GM19043 (cell line): ENCODE results near the gene CYTH2.
"Not testable (repeated sequence)": the region's sequence is repeated elsewhere in the genome, so short reads cannot be mapped to it uniquely, and the experiment has no call there.

Experiments used
- ATAC-seq: cut with Tn5 transposase; IDR thresholded peaks from one replicate; pipeline ENCODE4 v1.9.1; 2021; ENCODE audit warnings: low read depth; ENCODE audit not compliant: unreplicated experiment

The CYTH2 gene

DNA sequence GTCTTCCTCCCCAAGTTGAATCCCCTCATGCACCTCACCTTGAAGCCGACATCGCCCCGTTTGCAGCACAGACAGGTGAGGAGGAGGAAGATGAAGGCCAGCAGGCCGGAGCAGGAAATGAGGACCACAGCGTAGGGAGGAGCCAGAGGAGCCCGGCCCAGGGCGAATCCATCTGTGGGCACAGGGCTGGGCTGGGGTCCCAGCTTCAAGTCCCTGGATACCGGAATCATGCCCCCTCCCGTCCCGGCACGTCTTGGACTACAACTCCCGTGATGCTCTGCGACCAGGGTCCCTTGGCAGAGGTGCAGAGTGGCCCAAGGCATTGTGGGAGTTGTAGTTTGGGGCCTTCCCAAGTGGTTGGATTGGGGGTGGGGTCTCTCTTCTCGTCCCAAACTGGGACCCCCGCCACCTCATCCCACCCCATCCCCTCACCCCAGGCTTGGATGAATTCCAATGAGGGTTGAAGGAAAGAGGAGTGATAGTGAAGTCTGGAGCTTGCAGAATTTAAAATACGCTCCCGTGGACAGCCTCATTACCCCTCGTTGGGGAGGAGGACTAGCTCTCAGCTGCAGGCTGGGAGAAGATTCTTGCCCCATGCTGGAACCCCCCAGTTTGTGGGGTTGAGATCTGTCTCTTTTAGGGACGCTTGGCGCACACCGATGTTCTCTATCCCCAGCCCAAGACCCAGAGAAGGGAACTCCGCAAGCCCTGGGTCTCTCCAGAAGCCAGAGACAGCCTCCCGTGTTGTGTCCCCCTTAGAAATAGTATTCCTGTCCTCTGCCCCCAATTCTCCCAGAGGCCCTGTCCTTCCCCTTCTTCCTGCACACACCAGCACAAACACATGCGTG lies 41.5 kb downstream of the CYTH2 start:
- ATAC-seq = no peak

DNA sequence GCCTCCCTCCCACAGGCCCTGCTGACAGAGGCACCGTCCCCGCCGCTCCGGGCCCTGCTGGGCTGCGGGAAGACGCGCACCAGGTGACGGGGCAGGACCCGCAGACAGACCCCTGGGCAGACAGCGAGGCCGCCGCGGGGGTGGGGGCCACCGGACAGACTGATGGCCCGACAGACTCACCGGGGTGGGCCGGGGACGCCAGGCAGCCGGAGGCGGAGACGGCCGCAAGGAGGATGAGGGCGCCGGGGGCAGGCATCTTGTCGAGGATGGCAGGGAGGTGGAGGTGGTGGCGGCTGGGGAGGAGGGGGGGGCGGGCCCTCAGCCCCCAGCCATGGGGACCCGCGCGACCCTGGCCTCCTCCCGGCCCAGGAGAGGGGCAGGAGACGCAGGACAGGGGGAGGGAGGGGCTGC lies 42.2 kb downstream of the CYTH2 start:
- no peak for ATAC-seq

GRCh38 chr19:48511800-48512503 lies 42.8 kb downstream of the CYTH2 start, which contains the start of gene LMTK3:
LMTK3 (minus strand) TSS chr19:48511835; CDS start chr19:48511576, 259 bp downstream.
- no peak for ATAC-seq

GRCh38 chr19:48512504-48513288 lies 43.5 kb downstream of the CYTH2 start:
- no peak for ATAC-seq

GRCh38 chr19:48513289-48514122 lies 44.3 kb downstream of the CYTH2 start:
- ATAC-seq = no peak

DNA sequence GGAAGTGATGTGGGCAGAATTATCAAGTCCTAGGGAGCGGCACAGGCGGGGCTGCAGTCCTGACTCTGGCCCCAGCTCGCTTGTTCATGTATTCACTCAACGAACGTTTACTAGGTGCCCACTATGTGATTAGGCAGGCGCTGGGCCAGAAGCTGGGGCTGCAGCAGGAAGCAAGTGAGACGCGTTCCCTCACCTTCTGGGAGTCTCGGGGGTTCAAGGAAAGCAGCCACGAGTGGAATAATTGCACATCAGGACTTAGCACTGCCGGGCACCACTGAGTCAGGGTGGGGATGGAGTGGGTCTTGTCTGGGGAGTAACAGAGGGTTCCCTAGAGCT lies 44.9 kb downstream of the CYTH2 start:
- ATAC-seq = no peak

GRCh38 chr19:48516536-48516935 lies 47.4 kb downstream of the CYTH2 start:
- ATAC-seq = no peak

- no peak for ATAC-seq
Measured at GRCh38 chr19:48518207-48518606, 49.0 kb downstream of the CYTH2 start.

- ATAC-seq = not testable (repeated sequence)
Measured at GRCh38 chr19:48519426-48519825, 50.3 kb downstream of the CYTH2 start.

- ATAC-seq = no peak
Measured at GRCh38 chr19:48520134-48520533, 51.0 kb downstream of the CYTH2 start.

GRCh38 chr19:48524221-48524620 lies 55.1 kb downstream of the CYTH2 start:
- ATAC-seq = no peak

- no peak for ATAC-seq
Measured at GRCh38 chr19:48524732-48525131, 55.6 kb downstream of the CYTH2 start.

DNA sequence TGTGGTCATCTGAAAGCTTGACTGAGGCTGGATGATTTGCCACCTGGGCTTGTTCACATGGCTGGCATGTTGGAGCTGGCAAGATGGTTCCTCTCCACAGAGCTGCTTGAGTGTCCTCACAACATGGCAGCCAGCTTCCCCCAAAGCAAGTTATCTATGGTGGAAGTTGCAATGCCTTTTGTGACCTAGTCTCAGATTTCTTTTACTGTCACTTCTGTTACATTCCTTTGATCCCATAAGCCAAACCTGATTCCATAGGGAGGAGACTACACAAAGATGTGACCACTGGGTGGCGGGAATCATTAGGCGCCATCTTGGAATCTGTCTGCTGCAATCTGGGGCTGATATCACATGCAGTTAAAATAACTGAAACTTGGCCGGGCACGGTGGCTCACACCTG lies 60.0 kb downstream of the CYTH2 start:
- no peak for ATAC-seq

GRCh38 chr19:48530066-48530720 lies 61.0 kb downstream of the CYTH2 start:
- ATAC-seq = no peak

- ATAC-seq = no peak
Measured at GRCh38 chr19:48530770-48531169, 61.6 kb downstream of the CYTH2 start.
